Stimulated activated CD4-positive, alpha-beta T cell treated with anti-CD3 and anti-CD28 coated beads, Interleukin-2, amount 100 ng/mL, for 48 hours (primary cell): ENCODE results near the gene FAM20C.

ENCODE experiments used
- DNase-seq, 2 donors: peaks; one replicate each; pipeline ENCODE4 v3.0.0-alpha.2; 2020

FAM20C gene

GRCh38 chr7:261341-262250 is 69.2 kb downstream of the FAM20C start:
- DNase-seq: no peak

- no peak for DNase-seq
Measured at GRCh38 chr7:262251-262572, 69.8 kb downstream of the FAM20C start.

GRCh38 chr7:262631-263311 is 70.4 kb downstream of the FAM20C start:
- peak; percentile 76 to 85 for DNase-seq

- DNase-seq: peak; percentile 48 to 86
Measured at GRCh38 chr7:263483-264351, 71.3 kb downstream of the FAM20C start.

GRCh38 chr7:264541-265191 is 72.3 kb downstream of the FAM20C start:
- DNase-seq: no peak

- DNase-seq: no peak
Measured at GRCh38 chr7:265192-265997, 73.0 kb downstream of the FAM20C start.

- no peak for DNase-seq
Measured at GRCh38 chr7:265998-266850, 73.9 kb downstream of the FAM20C start.

- no peak for DNase-seq
Measured at GRCh38 chr7:266851-267840, 74.8 kb downstream of the FAM20C start.

GRCh38 chr7:268991-269390 is 76.6 kb downstream of the FAM20C start:
- DNase-seq: no peak

GRCh38 chr7:269721-270120 is 77.3 kb downstream of the FAM20C start:
- no peak for DNase-seq

GRCh38 chr7:270351-270983 is 78.1 kb downstream of the FAM20C start:
- no peak for DNase-seq

- no peak for DNase-seq
Measured at GRCh38 chr7:271266-272107, 79.1 kb downstream of the FAM20C start.

- DNase-seq: no peak
Measured at GRCh38 chr7:272108-272615, 79.8 kb downstream of the FAM20C start.

GRCh38 chr7:272631-273030 is 80.3 kb downstream of the FAM20C start:
- no peak for DNase-seq

- DNase-seq: no peak
Measured at GRCh38 chr7:273327-273726, 81.0 kb downstream of the FAM20C start.

GRCh38 chr7:274266-274665 is 81.9 kb downstream of the FAM20C start:
- no peak for DNase-seq

- no peak for DNase-seq
Measured at GRCh38 chr7:276230-276835, 84.0 kb downstream of the FAM20C start.

GRCh38 chr7:277228-277627 is 84.9 kb downstream of the FAM20C start:
- no peak for DNase-seq
